IPS-11a (cell line): ENCODE results near the gene ZNF750.

ENCODE experiments used
- H3K4me3 ChIP-seq: one replicate; pipeline ENCODE4 v1.5.1; 2013; ENCODE audit warnings: low read depth, low read length, control low read depth

ZNF750 gene

DNA sequence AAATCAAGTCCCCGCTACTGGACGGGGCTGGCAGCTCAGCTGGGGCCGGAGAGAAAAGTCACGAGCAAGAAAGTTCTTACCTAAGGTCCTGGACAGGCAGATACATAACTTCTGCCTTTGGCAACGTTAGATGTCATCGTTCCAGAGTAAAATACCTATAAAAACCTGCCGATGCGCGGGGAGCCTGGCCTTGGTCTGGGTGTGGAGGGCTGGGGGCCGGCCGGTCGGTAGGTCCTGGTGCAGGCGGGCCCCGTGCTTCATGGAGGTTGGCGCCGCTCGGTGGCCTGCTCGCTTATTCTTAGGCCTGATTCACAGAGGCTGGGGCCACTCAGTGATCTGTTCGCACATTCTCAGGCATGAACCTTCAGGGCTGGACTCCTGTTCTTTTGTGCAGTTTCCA is 33.7 kb upstream of the ZNF750 start:
- no peak overlapping the region for H3K4me3 ChIP-seq

DNA sequence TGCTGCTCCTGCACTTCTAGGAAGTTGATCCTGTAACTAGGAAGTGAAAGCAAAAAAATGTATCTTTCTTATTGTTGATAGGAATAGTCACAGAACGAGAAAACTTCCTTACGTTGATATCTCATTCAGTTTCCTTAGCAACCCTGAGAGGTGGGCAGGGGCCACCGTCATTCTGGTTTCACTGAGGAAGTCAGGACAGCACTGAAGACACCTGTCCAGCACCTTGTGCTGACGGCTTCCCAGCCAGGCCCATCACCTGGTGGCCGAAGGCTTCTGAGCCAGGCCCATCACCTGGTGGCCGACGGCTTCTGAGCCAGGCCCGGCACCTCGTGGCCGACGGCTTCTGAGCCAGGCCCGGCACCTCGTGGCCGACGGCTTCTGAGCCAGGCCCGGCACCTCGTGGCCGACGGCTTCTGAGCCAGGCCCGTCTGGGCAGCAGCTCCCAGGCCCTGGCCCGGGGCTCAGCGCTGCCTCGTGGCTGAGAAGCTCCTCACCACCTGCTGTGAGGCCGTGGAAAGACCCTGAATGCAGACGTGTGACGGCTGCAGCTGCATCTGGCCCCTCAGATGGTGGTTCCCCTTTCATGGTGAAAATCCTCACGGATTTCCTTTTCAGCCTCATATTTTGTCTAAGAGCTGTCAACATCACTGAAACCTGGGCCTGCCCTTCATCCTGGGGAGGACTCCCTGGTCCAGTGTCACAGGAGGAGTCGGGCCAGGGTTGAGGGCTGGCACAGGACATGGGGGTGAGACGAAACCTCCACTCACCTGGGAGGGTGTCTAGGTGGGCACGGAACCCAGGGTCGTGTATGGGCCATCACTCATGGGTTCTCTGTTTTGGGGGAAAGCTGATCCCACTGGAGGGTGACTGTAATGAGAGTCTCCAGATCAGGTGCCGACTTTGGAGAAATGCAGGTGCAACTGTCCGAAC is 33.0 kb upstream of the ZNF750 start:
- no peak overlapping the region for H3K4me3 ChIP-seq

DNA sequence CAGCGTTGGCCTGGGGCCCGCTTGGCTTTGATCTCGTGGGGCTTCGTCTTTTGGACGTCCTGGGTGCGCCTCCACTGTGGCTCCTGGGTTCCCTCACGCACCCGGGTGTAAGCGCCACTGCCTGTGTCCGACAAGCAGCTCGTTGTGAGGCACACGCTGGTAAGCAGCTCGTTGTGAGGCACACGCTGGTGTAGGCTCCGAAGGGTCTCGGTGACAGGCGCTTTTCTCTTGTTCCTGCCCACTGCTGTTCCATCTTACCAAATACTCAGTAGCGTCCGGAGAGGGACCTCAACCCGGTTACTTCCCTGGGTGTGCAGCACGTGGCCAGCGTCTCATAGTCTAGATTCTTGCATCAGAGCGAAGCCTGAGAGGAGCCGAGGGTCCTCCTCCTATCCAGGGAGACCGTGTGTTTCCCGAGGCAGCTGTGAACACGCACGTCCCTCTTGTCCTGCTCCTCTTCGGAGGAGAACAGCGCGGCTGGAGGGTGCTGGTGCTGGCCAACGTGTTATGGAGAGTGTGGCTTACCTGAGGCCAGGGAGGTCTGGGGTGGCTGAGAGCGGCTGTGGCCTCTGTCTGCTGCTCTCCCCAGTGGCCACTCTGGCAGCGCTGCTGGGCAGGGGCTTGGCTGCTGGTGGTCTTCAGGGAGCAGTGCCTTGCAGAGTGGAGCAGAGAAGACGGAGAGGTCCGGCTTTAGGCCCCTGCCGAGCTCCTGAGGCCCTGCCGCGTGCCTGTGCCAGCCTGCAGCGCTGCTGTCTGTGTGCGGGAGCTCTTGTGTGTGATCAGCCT is 32.1 kb upstream of the ZNF750 start:
- no peak overlapping the region for H3K4me3 ChIP-seq

DNA sequence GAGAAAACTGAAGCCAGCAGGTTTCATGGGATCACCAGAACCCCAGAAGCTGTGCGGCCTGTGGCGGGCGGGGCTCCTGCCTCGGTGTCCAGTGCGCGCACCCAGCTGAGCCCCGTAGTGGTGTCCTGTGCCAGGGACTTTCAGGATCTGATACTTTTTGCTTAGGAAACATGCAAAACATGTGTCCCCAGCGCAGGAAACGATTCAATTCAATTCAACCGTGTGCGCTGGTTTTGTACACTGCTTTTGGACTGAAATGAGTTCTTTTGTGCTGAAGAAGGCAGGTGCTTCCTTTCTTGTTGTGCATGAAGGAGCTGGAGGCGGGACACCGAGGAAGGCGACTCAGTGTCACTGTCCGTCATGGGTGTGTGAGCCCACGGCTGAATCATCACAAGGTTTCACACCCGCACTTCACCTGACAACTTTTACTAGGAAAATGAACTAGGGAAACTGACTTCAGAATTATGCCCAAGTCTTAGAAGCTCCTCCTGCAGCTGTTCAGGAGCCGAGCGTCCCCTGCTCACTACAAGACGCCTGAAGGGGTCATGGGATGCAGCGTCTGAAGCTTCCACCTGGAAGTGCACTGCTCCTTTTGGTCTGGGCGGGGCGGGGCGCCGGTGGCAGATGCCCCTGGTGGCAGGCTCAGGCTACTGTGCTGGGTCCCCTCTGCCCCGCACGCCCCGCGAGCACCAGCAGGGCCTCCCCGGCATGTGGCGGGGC is 31.4 kb upstream of the ZNF750 start:
- H3K4me3 ChIP-seq: no peak overlapping the region

DNA sequence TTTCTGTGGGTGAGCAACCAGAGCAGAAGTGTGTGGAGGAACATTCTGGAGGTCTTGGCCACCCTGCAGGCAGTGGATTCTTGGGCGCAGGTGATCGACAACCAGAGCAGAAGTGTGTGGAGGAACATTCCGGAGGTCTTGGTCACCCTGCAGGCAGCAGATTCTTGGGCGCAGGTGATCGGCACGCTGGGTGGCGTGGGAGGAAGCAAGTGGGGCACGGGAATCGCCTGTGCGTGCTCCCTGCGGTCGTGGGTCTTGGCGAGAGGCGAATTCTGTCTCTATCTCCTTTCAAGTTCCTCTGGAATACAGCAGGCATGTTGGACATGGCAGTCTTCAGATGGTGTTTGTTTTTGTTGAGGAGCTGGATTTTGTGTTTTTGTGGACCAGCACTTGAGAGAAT is 30.7 kb upstream of the ZNF750 start:
- H3K4me3 ChIP-seq: no peak overlapping the region

DNA sequence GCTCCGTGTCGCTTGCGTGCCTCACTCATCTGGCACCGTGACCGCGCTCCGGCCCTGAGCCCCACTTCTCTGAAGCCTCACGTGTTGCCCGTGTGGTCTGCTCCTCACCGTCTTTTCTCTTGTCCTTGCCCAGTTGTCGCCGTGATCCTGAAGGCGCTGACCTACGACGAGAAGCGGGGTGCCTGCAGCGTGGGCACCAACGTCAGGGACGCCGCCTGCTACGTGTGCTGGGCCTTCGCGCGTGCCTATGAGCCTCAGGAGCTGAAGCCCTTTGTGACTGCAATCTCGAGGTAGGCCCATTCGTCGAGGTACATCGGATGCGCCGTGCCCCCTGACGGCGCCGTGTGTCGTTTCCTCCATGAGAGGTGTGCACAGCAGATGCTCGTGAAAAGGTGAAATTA is 30.3 kb upstream of the ZNF750 start:
- H3K4me3 ChIP-seq: no peak overlapping the region

DNA sequence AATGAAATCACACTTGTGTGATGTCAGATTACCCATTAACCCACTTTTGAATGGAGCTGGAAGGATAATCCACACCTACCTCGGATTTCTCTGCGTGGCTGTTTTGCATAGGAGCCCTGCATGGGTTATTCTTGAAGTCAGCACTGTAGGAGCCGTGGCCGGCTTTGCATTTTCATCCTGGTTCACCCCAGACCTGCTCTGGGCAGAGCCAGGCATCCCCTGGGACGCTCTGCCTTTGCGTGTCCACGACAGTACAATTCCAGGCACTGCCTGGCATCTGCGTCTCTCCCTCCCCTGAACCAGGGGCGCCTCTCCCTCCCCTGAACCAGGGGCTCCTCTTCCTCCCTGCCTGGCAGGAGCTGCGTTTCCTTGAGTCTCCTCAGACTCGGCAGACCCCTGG is 29.7 kb upstream of the ZNF750 start:
- no peak overlapping the region for H3K4me3 ChIP-seq

DNA sequence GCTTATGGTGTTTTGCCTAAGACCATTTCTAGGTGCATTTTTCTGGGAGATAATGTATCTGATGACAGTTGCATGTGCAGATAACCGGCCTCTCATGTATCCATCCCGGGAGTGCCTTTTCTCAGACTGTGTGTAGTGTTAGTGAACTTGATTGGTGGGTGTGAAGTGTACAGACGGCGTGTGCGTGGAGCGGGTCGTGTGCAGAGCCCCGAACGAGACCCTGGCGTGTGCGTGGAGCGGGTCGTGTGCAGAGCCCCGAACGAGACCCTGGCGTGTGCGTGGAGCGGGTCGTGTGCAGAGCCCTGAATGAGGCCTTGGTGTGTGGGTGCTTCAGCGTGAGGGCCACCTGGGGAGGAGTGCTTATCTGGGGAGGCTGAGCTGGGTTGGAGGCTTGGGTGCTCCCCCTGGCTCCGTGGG is 28.9 kb upstream of the ZNF750 start:
- no peak overlapping the region for H3K4me3 ChIP-seq

DNA sequence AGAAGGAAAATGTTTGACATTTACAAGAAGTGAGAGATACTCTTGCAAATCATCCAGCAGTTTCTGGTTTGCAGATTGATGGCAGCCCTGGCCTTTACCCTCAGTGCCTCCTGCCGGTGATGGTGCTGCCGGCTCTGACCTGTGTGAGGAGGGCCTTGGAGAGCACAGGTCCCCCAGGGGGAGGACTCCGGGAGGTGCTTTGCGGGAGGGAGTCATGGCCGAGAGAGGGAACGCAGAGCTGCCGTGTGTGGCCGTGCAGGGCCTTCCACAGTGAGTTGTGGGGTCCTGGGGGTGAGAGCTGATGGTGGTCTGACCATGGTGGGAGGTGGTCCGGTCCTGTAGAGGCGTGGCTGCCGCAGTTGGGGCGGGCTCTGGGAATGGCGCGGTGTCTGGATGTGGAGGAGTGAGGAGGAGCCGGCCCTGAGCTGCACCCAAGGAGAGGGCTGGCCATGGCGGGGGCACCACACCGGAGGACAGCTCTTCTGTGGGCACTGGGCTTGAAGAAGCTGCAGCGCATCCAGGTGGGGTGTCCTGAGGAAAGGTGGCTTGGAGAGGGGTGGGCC is 28.0 kb upstream of the ZNF750 start:
- H3K4me3 ChIP-seq: no peak overlapping the region

DNA sequence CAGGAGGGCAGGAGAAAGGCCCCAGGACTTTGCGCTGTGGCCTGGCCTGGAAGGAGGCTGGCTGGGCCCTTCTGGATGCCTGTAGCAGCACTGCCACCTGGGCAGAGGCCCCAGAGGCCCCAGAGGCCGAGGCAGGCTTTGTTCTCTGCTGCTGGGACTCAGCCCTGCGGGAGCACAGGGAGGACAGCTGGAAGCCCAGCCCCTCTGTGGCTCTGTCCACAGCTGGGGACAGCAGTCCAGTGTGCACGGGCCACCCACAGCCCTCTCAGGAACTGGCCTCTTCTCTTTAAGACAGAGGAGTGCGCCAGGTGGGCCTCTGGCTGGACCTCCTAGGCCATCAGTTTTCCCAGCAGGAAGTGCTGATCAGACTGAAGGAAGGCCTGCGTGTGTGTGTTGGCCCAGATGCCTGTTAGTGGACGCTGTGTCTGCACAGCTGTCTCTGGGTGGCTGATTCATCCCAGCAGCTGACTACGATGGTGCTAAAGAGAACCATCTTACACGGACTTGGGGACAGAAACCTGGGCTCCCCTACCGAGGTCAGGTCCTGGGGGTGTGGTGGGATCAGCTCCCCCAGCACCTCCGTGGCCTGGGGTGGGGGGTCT is 26.9 kb upstream of the ZNF750 start:
- no peak overlapping the region for H3K4me3 ChIP-seq

DNA sequence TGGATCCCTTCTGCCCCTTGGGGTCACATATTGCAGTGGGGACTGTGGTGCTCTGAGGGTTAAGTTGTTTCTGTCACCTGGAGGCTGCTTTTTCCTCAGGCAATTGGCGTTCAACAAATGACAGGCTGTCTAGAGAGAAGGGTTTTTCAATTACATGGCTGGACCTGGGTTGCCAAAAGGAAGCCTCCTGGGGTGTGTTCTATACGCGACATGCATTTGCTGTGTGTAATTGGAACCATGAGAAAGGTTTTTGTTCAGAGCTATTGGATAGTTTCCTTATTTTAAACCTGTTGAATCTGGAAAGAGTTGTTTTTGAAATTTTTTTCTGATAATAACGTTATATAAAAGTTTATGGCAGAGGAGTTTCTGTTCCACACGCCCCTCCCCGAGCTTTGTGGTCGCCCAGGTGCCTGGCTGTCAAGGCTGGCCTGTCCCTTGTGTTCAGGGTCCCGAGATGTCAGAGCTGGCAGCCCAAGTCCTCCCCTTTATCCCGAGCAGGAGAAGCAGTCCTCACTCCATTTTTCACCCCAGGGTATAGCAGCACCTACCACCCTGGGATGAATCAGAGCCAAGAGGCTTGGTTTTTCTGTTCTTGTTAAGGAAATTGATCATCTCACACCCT is 26.1 kb upstream of the ZNF750 start:
- no peak overlapping the region for H3K4me3 ChIP-seq

DNA sequence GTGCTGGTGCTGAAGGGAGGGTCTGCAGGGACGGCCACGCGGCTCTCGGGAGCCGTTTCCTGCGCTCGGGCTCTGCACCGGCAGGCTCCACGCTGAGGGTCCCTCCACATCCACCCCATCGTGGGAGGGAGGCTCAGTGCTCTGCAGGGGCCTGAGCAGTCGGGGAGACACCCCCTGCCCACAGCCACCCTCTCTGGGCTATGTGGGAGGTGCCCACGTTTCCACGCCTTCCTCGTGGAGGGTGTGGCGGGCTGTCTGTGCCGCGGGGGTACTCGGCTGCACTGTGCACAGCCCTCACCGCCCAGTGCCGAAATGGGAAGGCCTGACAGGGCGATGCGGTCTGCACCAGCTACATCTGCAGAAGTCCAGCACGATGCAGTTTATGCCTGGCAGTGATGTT is 25.5 kb upstream of the ZNF750 start:
- H3K4me3 ChIP-seq: no peak overlapping the region

DNA sequence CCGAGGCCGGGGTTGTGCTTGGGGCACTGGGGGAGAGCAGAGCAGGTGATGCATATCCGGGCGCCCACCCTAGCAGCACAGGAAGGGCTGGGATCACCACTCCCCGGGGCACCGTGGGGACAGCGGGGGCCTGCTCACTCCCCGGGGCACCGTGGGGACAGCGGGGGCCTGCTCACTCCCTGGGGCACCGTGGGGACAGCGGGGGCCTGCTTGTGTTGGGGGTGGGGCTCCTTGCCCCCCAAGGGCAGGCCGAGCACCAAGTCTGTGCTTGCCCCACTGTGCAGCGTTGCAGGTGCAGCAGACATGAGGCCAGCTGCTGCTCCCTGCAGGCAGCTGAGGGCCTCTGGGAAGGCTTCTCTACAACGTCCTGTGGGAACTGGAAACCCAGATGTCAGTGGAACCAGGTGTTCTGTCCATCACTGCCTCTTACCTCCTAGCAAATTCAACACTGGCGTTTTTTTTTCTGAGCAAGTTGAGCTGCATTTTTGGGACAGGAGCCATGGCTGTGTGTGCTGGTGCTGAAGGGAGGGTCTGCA is 25.0 kb upstream of the ZNF750 start:
- H3K4me3 ChIP-seq: no peak overlapping the region

DNA sequence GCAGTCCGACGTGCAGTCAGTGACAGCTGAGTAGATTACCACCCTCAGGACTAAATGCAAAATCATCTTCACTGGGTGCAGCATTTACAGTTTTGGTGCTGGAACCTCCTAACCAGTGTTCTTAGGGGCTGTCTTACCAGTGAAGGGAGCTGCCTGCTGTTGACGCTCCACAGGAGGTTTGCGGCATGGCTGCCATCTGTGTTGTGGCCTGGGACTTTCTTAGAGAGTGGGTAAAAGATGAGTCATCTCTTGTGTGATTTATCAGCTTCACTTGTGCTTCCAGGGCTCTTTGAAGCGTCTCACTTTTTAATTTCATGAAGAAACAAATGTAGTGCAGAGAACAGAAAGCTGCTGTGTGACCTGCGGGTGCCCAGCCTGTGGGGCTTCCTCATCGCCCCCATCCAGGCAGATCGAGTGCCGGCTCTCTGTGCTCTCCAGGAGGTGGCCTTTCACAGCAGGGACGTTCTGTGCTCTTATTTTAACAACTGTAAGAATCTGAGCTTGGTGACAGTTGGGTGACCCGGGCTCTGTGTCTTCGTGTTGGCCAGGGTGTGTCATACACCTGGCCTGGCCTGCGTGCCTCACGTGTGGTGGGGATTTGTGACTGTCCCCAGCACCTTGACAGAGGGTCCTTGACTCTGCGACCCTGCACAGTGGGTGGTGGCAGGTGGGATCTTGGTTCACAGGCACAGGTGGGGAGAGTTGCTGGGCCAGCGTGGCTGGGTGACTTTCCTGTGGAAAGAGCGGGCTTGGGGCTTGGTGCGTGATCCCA is 24.3 kb upstream of the ZNF750 start:
- H3K4me3 ChIP-seq: no peak overlapping the region

DNA sequence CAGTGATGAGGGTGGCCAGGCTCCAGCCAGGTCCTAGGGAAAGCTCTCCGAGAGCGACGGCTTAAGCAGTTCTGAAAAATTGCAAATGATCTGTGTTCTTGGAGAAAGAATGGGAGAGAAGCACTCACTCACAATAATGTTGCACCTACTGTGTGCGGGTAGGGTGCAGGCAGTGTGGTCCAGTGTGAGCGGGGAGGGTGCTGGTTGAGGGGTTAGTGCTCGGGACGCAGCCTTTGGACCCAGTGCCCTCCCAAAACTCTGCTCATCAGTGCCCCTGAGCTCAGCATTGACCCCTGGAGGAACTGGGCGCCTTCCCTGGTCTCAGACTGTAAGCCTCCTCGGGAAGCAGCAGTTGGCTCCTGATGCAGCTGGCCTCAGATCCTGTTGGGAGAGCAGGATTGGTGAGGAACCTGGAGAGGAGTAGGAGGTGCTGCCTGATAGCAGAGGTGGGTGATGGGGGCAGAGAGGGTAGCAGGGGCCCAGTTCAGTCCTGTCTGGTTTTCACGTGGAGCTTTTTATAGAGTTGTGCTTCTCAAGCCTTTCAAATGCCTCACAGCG is 23.6 kb upstream of the ZNF750 start:
- no peak overlapping the region for H3K4me3 ChIP-seq

DNA sequence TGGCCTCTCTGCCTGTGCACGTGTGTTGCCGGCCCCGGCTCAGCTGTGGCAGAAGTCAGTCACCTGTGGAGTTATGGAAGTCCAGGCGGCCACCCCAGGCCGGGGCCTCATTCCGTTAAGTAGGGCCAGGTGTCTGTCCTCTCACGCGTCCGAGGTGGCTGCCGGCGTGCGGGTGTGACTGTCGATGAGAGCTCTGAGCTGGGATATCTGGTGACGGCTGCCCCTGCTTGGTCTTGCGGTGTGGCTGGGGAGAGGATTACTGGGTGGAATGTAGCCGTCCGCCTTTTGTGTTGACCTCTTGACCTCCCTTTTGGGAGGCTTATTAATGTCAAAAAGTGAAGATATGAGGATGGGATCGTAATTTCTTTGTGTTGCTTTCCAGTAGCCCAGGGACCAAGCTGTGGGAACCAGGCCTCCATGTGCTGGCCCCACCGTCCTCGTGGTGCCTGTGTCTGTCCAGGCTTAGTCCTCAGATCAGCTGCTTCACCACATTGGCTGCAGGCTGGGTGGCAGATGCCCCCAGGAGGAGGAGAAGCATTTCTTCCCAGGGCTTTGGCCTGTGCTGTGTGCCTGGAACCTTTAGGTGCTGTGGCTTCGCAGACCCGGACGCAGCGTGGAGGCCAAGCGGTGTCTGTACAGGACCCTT is 23.0 kb upstream of the ZNF750 start:
- no peak overlapping the region for H3K4me3 ChIP-seq

DNA sequence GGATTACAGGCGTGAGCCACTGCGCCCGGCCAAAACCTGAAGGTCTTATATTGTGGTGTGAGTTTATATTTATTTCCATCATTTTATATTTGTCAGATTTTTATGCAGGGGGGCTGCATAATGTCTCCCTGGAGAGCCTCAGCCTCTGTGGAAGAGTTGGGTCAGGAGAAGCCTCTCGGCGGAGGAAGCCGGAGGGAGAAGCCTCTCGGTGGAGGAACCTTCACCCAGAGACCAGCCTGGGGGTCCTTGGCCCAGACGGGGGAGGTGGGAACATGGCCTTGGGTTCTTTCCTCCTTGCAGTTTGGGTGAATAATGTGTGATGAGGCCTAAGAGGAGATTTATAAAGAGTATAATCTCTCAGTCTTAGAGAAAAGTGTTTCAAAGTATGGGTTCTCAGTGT is 22.4 kb upstream of the ZNF750 start:
- no peak overlapping the region for H3K4me3 ChIP-seq

DNA sequence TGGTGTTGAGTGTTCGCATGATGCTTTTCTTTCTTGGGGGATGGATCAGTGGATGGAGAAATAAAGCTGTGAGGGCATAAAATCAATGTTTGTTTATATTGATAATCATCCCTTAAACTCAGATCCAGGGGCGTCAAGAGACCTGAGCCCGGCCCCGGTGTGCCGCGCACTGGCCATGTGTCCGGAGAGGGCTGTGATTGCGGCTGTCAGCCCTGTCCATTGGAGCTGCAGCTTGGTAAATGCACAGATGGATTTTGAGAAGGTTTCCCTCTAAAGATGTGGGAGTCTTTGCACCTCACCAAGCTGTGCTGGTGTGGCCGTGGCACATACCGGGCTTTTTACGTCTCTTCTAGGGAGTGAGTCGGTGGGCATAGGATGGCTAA is 21.6 kb upstream of the ZNF750 start:
- no peak overlapping the region for H3K4me3 ChIP-seq
